Activated CD4-positive, alpha-beta T cell treated with anti-CD3 and anti-CD28 coated beads for 36 hours (primary cell): Measurements from ENCODE around the gene KCNS1. TPM values are rescaled to one million over a fixed set of nuclear protein-coding genes. Genes with fewer than 3 reads are reported as not detected.

Experiments
- ATAC-seq: fragments of 200-7000 bp; cut with Tn5 transposase; one replicate; pipeline ENCODE4 v1.10.0; 2021; ENCODE audit warnings: mild to moderate bottlenecking, moderate library complexity
- CTCF ChIA-PET: fragments of 350-600 bp; sonication (Branson Sonifier 250); formaldehyde crosslinking; loops from one replicate; lab custom pipeline; 2021; ENCODE audit warnings: antibody characterized with exemption; lab: Charles Lee
- POLR2A ChIA-PET: fragments of 350-600 bp; sonication (Branson Sonifier 250); formaldehyde crosslinking; loops from one replicate; lab custom pipeline; 2021; ENCODE audit warnings: antibody characterized with exemption, inconsistent platforms; lab: Charles Lee
- DNase-seq: peaks from one replicate; pipeline ENCODE4 v3.0.0-alpha.2; 2020
- H3K27ac Mint-ChIP-seq: one replicate; pipeline ENCODE4 v1.8.0; 2021; ENCODE audit warnings: mixed read lengths
- H3K27me3 Mint-ChIP-seq: one replicate; pipeline ENCODE4 v1.8.0; 2021; ENCODE audit warnings: mixed read lengths
- H3K36me3 Mint-ChIP-seq: one replicate; pipeline ENCODE4 v1.8.0; 2021; ENCODE audit warnings: low read depth, mixed read lengths
- H3K4me1 Mint-ChIP-seq: one replicate; pipeline ENCODE4 v1.8.0; 2021; ENCODE audit warnings: mixed read lengths
- H3K4me3 Mint-ChIP-seq: one replicate; pipeline ENCODE4 v1.8.0; 2021; ENCODE audit warnings: mild to moderate bottlenecking, moderate library complexity, mixed read lengths
- H3K9me3 Mint-ChIP-seq: one replicate; pipeline ENCODE4 v1.8.0; 2021; ENCODE audit warnings: low read depth, mixed read lengths
- intact Hi-C, 2 experiments: fragments of 100-400 bp; cut with DNase I in 1 of 2; cut with micrococcal nuclease in 1 of 2; formaldehyde crosslinking; loops; one replicate each; pipeline versions ENCODE4 v1.14.2 to v1.15.1; 2022 to 2024; cut with DNase I, micrococcal nuclease
- total RNA-seq, 2 experiments: library from RNA; stranded (reverse); gene quantifications; one replicate each; pipeline ENCODE4 v1.2.3, GENCODE V29; 2021

The KCNS1 gene
- total RNA-seq, 2 experiments from 2014 or later, result 0.66 to 0.79 TPM

DNA sequence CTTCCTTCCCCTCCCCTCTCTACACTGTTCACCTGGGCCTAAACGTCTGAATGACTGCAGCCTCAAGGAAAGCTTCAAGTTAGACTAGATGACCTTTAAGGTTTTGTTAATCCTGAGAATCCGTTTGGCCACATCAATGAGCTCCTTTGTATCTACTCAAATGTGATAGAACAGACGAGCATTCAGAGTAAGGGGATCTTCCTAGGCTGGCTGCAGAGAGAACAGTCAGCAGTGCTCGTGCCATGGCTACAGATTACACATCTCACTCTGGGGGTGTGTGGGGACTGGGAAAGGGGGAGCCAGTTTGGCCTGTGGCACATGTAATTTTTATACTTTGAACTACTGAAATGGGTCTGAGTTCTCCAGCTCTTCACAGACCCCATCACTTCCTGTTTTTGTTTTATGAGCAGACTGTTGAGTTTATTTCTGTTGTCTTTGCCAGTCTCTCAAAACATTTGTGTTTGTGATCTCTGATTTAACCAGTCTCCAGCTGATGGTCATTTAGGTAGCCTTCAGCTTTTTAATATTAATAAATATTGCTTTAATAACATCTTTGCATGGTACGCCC, 50.9 kb downstream of the KCNS1 start:
- Mint-ChIP-seq H3K4me3 (peak overlapping the region; percentile 5), H3K36me3 (peaks cover 42% of the 10 kb centered on the region), H3K9me3 (no peaks in the 10 kb centered on the region), H3K4me1 (peaks cover 75% of the 10 kb centered on the region), H3K27me3 (no peaks in the 10 kb centered on the region), H3K27ac (peak overlapping the region; percentile 86)
- CTCF ChIA-PET, result interaction anchor here (0.6 to 7.4 kb wide), 21 partner anchors 7 to 244 kb away, joined by 3 to 77 read pairs (median 4); no protein-coding TSS in a partner anchor
- DNase-seq (peak; percentile 59), ATAC-seq (peak; percentile 87)
- POLR2A ChIA-PET, result interaction anchor here (0.9 to 1.1 kb wide), 2 partner anchors 45 to 46 kb away, joined by 3 read pairs; no protein-coding TSS in a partner anchor
- intact Hi-C loops, result no loop called here

- Mint-ChIP-seq H3K9me3 (no peaks in the 10 kb centered on the region), H3K36me3 (peaks cover 40% of the 10 kb centered on the region), H3K27me3 (no peaks in the 10 kb centered on the region), H3K4me1 (peaks cover 71% of the 10 kb centered on the region), H3K4me3 (peak overlapping the region; percentile 5), H3K27ac (peak overlapping the region; percentile 86)
- ChIA-PET POLR2A (interaction anchor here (0.9 to 1.1 kb wide), 2 partner anchors 46 to 47 kb away, joined by 3 read pairs; no protein-coding TSS in a partner anchor), CTCF (interaction anchor here (0.6 to 7.4 kb wide), 14 partner anchors 10 to 319 kb away, joined by 3 to 77 read pairs (median 4); no protein-coding TSS in a partner anchor)
- DNase-seq (no peak), ATAC-seq (no peak)
- intact Hi-C loops, result no loop called here
Observed at GRCh38 chr20:45049438-45049837, 51.5 kb downstream of the KCNS1 start.

- POLR2A ChIA-PET, result interaction anchor here (0.6 kb wide), 1 partner anchor 24 kb away, joined by 3 read pairs; no protein-coding TSS in a partner anchor
- peak overlapping the region; percentile 86 for H3K27ac Mint-ChIP-seq
- H3K27me3 Mint-ChIP-seq, result no peaks in the 10 kb centered on the region
- CTCF ChIA-PET, result interaction anchor here (1.4 to 7.4 kb wide), 3 partner anchors 9 to 47 kb away, joined by 4 to 77 read pairs (median 7); no protein-coding TSS in a partner anchor
- peaks cover 41% of the 10 kb centered on the region for H3K36me3 Mint-ChIP-seq
- DNase-seq, result no peak
- peaks cover 71% of the 10 kb centered on the region for H3K4me1 Mint-ChIP-seq
- intact Hi-C loops, result no loop called here
- no peak for ATAC-seq
- H3K4me3 Mint-ChIP-seq, result no peak overlapping the region
- no peaks in the 10 kb centered on the region for H3K9me3 Mint-ChIP-seq
Observed at GRCh38 chr20:45047581-45048119, 53.3 kb downstream of the KCNS1 start.

GRCh38 chr20:45044601-45045000, 56.3 kb downstream of the KCNS1 start:
- Mint-ChIP-seq H3K27me3 (no peaks in the 10 kb centered on the region), H3K36me3 (peaks cover 56% of the 10 kb centered on the region), H3K27ac (no peak overlapping the region), H3K4me1 (peaks cover 76% of the 10 kb centered on the region), H3K4me3 (no peak overlapping the region), H3K9me3 (no peaks in the 10 kb centered on the region)
- DNase-seq (no peak), ATAC-seq (no peak)
- CTCF ChIA-PET, result interaction anchor here (0.9 to 9.7 kb wide), 37 partner anchors 7 to 359 kb away, joined by 3 to 136 read pairs (median 6); no protein-coding TSS in a partner anchor
- intact Hi-C loops, result loop anchor here (1.0 to 5.0 kb wide), 5 partner anchors 51 to 248 kb away; no protein-coding TSS in a partner anchor
- POLR2A ChIA-PET, result interaction anchor here (0.6 to 1.1 kb wide), 2 partner anchors 9 to 51 kb away, joined by 3 to 7 read pairs; no protein-coding TSS in a partner anchor

DNA sequence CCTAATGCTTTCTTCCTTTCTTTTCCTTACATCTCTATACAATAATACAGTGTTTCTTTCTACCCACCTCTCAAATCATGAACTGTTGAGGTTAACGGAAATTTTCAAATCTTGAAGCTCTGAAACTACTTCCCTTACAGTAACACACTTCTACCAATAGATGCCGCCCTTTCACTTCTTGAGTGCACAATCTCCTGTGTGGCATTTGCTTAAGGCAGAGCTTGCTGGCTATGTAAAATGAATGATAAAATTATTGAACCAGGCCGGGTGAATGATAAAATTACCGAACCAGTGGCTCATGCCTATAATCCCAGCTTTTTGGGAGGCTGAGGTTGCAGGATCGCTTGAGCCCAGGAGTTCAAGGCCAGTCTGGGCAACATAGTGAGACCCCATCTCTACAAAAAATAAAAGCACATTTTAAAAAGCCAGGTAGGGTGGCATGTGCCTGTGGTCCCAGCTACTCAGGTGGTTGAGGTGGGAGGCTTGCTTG, 56.8 kb downstream of the KCNS1 start:
- DNase-seq (peak; percentile 52), ATAC-seq (peak; percentile 86)
- intact Hi-C loops, result loop anchor here (1.0 to 5.0 kb wide), 5 partner anchors 51 to 248 kb away; no protein-coding TSS in a partner anchor
- ChIA-PET CTCF (interaction anchor here (0.6 to 9.7 kb wide), 46 partner anchors 8 to 359 kb away, joined by 3 to 136 read pairs (median 5); no protein-coding TSS in a partner anchor), POLR2A (interaction anchor here (0.6 to 1.1 kb wide), 2 partner anchors 10 to 52 kb away, joined by 3 to 7 read pairs; no protein-coding TSS in a partner anchor)
- Mint-ChIP-seq H3K27ac (peak overlapping the region; percentile 93), H3K36me3 (peaks cover 56% of the 10 kb centered on the region), H3K9me3 (no peaks in the 10 kb centered on the region), H3K4me3 (no peak overlapping the region), H3K27me3 (no peaks in the 10 kb centered on the region), H3K4me1 (peaks cover 76% of the 10 kb centered on the region)

DNA sequence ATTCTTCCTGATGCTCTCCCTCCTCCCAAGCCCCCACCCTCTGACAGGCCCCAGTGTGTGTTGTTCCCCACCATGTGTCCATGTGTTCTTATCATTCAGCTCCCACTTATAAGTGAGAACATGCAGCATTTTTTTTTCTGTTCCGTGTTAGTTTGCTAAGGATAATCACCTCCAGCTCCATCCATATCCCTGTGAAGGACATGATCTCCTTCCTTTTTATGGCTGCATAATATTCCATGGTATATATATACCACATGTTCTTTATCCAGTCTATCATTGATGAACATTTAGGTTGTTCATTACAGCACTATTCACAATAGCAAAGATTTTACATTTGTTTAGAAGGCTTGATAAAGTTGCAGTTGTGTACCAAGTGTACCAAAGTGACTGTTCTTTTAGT, 57.9 kb downstream of the KCNS1 start:
- ChIA-PET POLR2A (interaction anchor here (0.6 to 1.6 kb wide), 2 partner anchors 10 to 57 kb away, joined by 3 to 4 read pairs; no protein-coding TSS in a partner anchor), CTCF (interaction anchor here (0.7 to 9.7 kb wide), 25 partner anchors 8 to 358 kb away, joined by 3 to 136 read pairs (median 7); no protein-coding TSS in a partner anchor)
- DNase-seq (no peak), ATAC-seq (no peak)
- Mint-ChIP-seq H3K4me3 (no peak overlapping the region), H3K9me3 (no peaks in the 10 kb centered on the region), H3K27me3 (no peaks in the 10 kb centered on the region), H3K27ac (peak overlapping the region; percentile 93), H3K4me1 (peaks cover 73% of the 10 kb centered on the region), H3K36me3 (peaks cover 47% of the 10 kb centered on the region)
- intact Hi-C loops, result loop anchor here in 1 of 2 experiments (5.0 kb wide), 1 partner anchor 249 kb away; no protein-coding TSS in a partner anchor

Other genes with a start within 250 kb of the KCNS1 start
- 100 to 1,000 TPM; 273 to 326 TPM for gene YWHAB, start 215.4 kb downstream of the KCNS1 start, total RNA-seq
- 10 to 100 TPM; 61.7 to 71.3 TPM for gene PABPC1L, start 191.1 kb downstream of the KCNS1 start, total RNA-seq
- gene TOMM34, start 140.7 kb downstream of the KCNS1 start, total RNA-seq, result 10 to 100 TPM; 56.5 to 61.2 TPM
- 100 to 1,000 TPM; 156 to 164 TPM for gene STK4, start 134.6 kb downstream of the KCNS1 start, total RNA-seq
- under 1 TPM; 0.23 TPM for gene WFDC5, start 14.0 kb upstream of the KCNS1 start, total RNA-seq
- gene WFDC12, start 23.3 kb upstream of the KCNS1 start, total RNA-seq, result not detected
- not detected for gene PI3, start 73.8 kb upstream of the KCNS1 start, total RNA-seq
- gene SEMG1, start 105.9 kb upstream of the KCNS1 start, total RNA-seq, result not detected
- gene SEMG2, start 120.2 kb upstream of the KCNS1 start, total RNA-seq, result not detected
- gene SLPI, start 153.4 kb upstream of the KCNS1 start, total RNA-seq, result not detected
- gene RBPJL, start 205.7 kb upstream of the KCNS1 start, total RNA-seq, result not detected
- gene MATN4, start 207.2 kb upstream of the KCNS1 start, total RNA-seq, result under 1 TPM; 0.35 to 0.48 TPM
- 10 to 100 TPM; 24.0 to 31.0 TPM for gene SDC4, start 247.3 kb upstream of the KCNS1 start, total RNA-seq